CMK (cell line): Measurements from ENCODE around the gene TSPAN2.

ENCODE experiments used
- DNase-seq: peaks from one replicate; pipeline ENCODE4 v3.0.0-alpha.2; 2010; ENCODE audit warnings: low read depth

TSPAN2 gene

DNA sequence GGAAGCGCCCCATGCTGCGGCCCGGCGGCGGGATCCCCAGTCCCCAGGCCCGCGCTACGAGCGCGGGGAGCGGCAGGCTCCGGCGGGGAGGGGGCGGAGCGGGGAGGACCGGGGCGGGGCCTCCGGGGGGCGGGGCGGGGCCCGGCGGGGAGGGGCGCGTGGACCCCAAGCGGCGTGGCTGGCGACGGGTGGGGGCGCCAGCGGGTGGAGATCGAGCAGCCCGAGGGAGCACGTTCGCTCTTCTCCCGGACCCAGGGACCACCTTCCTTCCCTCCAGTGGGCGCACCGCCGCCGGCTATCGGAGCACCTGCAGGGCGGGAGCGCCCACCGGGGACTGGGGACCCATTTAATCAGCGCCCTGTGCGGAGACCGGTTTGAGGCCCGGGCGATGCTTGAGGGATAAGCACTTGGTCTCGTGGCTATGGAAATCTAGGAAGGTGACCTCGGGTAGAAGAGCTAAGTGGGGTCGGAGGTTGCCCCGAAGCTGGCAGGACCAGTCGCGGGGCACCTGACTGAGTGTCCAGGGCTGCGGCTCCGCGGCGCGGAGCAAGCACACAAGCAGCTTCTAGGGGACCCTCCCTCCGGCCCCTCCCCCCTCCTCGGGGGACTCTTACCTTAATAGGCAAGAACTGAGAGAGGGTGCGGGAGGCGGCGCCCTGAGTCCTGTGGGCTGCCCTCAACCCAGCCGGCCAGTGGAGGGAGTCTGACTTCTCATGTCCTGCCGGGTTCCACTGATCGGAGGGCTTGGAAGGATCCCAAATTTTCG, at the start of gene TSPAN2:
Gene TSPAN2 (minus strand): TSS at position 84 of the 766 bp plus-strand sequence. CDS start 71 bp downstream, at position 13.
- DNase-seq, result no peak

GRCh38 chr1:115138973-115139372, 49.7 kb upstream of the TSPAN2 start:
- peak; percentile 72 for DNase-seq

GRCh38 chr1:115138271-115138670, 49.0 kb upstream of the TSPAN2 start:
- no peak for DNase-seq

- no peak for DNase-seq
Measured at GRCh38 chr1:115137191-115137590, 47.9 kb upstream of the TSPAN2 start.

DNA sequence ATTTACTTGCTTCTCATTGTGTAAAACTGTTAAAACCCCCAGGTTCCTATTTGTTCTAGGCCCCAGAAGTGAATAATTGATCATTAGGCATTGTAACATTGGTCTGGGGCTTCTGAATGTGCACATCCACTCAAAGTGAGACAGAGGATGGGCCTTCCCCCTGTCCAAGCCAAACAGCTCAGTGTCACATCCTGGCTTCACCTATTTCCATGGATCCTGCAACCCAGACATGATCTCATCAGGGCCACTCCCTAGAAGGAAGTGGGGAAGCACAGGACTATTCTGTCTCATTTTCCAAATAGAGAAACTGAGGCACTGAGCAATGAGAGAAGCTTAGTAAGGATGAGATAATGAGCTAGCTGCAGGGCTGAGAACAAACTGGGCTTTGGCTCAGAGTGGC, 47.4 kb upstream of the TSPAN2 start:
- DNase-seq, result no peak

DNA sequence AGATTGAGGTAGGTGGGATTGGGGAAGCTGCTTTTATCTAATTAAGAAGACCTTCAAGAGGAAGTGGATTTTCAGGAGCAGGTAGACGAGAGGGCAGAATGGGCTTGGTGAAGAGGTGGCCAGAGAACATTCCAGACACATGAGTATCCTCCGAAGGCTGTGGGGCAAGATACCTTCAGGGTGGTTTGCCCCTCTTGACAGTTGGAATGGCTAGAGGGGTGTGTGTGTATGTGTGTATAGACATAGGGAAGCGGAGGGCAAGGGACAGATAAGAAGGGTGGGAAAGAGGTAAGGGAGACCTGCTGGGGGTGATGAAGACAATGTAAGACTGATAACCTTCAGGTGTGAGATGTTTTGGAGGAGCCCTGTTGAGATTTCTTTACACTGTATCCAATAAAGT, 46.8 kb upstream of the TSPAN2 start:
- DNase-seq, result no peak

GRCh38 chr1:115135681-115136080, 46.4 kb upstream of the TSPAN2 start:
- DNase-seq, result no peak

DNA sequence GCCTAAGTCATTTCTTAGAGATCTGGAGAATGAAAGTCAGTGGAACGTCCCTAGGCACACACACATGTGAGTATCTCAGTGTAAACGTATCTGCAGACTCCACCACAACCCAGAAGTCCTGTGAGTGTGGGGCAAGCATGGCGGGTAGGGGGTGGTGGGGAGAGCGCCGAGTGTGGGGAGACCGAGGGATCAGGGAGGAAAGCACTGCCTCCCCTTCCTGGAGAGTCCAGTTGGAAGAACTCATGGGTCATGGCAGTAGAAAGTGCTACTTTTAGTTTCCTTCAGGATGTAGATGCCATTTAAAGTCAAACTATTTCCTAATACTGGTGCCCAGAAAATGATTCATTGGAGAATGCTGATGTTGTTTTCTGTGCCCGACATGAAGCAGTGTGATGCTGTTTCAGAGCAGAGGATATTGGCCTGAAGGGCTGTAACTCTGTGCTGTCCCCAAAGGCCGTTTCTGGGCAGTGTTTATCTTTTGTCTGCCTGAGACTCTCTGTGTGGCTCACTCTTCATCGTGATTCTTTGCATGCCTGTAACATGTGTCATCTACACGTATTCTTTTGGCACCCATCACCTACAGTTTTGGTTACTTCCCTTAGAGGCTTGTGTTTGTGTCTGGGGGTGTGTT, 45.7 kb upstream of the TSPAN2 start:
- DNase-seq, result no peak

DNA sequence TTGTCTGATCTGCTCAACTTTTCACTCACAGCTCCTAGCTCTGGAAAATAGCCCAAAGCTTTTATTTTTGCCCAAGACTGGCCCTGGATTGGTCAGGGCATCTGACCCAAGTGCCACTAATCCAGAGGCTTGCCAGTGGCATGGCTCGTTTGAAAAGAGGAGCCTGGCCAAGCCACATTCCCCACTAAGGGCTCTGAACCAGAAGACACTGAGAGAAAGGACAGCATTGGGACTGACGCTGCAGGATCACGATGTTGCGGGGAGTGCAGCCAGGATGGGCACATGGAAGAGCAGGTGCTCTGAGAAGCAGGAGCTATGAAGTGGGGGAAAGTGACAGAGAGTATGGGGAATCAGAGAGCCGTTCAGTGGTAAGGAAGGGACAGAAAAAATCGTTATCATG, 44.9 kb upstream of the TSPAN2 start:
- DNase-seq, result no peak

DNA sequence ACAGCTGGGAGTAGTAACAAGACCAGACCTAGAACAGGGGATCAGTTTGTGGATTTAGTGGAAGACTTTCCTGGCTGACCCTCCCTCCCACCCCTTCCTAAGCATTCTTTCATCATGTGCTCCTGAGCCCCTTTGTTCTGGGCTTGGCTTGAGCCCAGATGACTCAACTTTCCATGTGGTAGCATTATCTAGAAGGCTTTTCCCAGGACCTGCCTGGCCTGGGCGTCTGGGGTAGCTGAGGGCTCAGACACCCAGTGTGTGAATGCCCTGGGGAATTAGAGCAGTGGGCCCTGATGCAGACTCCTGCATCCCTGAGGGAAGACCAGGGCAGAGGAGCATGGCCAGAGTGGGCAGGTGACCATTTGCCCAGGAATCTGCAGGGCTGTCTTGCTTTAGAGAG, 44.1 kb upstream of the TSPAN2 start:
- no peak for DNase-seq

DNA sequence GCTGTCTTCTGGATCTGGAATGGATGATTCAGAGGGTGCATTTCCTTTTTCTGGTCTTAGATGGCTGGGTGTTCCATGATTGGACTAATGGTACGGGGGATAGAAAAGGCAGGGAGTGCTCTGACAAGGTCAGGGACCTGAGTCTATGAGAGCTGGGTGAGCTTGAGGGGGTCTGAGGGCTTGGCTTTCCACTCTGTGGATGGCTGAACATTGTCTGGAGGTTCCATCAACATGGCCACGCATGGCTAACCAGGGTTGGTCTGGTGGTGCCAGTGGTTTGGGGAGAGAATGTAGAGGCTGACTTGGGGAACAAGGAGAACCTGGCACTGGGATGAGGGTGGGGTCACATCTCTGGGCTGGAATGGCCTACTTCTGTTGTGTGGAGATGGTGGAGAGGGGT, 41.5 kb upstream of the TSPAN2 start:
- no peak for DNase-seq

DNA sequence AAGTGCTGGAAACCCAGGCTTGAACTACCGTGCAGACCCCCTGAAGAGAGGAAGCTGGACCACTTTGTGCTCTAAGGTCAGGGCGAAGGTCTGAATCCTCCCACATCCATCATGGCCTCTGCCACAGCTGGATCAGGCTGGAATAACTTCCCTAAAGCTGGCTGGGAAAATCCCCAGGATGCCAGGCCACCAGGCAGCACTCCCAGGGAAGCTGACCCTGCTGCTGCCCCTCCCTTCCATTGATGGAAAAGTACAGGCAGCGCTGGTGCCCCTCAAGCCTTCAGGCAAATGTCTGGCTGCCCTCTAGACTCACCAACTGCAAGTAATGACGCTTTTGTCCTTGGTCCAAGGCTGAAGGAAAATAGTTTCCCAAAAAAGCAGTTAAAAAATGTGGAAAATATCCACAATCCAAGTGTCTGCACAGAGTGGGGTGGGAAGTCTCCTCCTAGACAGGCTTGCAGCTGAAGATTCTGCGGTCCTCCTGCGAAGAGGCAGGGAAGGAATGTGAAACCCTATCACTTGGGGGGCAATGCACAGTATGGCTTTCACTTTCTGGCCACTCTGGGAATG, 39.9 kb upstream of the TSPAN2 start:
- no peak for DNase-seq

- DNase-seq, result no peak
Measured at GRCh38 chr1:115127539-115127938, 38.2 kb upstream of the TSPAN2 start.

GRCh38 chr1:115126516-115126915, 37.2 kb upstream of the TSPAN2 start:
- DNase-seq, result no peak

GRCh38 chr1:115123116-115123515, 33.8 kb upstream of the TSPAN2 start:
- DNase-seq, result no peak

GRCh38 chr1:115121793-115122192, 32.5 kb upstream of the TSPAN2 start:
- no peak for DNase-seq

- no peak for DNase-seq
Measured at GRCh38 chr1:115120296-115120695, 31.0 kb upstream of the TSPAN2 start.

DNA sequence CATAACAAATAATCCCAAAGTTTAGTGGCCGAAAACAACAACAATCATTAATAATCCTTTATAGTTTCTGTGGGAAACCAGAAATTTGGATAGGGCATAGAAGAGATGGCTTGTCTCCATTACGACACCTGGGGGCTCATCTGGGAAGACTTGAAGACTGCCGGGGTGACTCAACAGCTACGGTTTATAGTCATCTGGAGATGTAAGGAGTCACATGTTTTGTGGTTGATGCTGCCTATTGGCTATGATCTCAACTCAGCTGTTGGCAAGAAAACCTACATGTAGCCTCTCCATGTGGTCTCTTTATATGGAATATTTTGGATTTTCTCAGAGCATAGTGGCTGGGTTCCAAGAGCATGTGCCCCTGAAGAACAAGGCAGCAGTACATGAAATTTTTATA, 29.3 kb upstream of the TSPAN2 start:
- DNase-seq, result no peak

DNA sequence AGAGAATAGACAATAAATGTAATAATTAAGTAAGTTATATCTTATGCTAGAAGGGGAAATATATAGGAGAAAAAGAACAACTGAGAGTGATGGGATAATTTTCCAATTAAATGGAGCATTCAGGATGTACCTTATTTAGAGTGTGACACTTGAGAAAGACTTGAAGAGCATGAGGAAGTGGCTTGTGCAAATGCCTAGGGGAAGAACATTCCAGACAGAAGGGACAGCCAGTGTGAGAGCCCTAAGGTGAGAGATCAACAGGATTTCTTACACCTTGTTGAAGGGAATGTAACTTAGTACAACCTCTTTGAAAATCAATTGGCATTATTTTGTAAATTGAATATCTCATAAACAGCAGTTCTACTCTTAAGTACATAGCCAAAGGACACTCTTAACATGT, 28.8 kb upstream of the TSPAN2 start:
- DNase-seq, result no peak

DNA sequence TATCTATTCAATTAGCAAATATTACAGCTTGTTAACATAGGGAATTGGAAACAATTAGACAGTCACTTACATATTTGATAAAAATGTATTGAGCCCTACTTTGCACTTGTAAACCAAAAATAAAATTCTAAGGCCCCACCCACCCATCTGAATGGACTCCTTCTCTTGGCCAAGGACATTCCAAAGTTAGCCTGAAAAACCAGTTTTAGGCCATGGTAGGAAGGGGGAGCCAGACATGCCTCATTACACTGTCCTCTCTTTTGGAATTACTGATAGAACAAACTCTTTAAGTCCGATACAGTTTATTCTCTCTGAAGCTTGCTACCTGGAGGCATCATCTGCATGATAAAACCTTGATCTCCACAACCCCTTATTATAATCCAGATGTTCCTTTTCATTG, 28.0 kb upstream of the TSPAN2 start:
- DNase-seq, result no peak

- DNase-seq, result no peak
Measured at GRCh38 chr1:115116512-115116911, 27.2 kb upstream of the TSPAN2 start.

GRCh38 chr1:115115521-115116161, 26.3 kb upstream of the TSPAN2 start:
- no peak for DNase-seq

DNA sequence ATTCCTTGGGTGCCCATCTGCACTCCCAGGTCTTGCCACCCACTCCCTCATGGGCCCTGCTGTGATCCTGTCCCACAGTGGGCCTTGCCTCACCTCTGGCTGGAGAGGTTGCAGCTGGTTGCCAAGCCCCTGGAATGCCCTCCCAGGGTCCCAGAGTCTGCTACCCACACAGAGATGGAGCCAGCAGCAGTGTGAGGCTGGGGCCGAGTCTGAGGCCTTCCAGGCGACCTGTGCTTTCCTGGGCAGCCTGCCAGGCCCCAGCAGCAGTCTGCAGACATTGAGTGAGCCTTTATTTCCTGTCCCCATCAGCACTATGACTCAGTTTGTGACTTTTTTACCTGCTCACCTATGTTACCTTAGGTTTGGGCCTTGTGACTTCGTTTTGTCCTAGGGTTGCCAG, 25.0 kb upstream of the TSPAN2 start:
- no peak for DNase-seq
